Activated CD4-positive, alpha-beta T cell treated with anti-CD3 and anti-CD28 coated beads, Interleukin-2, Interleukin-6, amounts not matched to agents 100 ng/mL and 50 ng/mL, durations not matched to agents 16 hours and 8 hours (primary cell): Measurements from ENCODE around the gene AFAP1.

ENCODE experiments used
- DNase-seq: peaks from one replicate; pipeline ENCODE4 v3.0.0-alpha.2; 2020

Gene AFAP1

DNA sequence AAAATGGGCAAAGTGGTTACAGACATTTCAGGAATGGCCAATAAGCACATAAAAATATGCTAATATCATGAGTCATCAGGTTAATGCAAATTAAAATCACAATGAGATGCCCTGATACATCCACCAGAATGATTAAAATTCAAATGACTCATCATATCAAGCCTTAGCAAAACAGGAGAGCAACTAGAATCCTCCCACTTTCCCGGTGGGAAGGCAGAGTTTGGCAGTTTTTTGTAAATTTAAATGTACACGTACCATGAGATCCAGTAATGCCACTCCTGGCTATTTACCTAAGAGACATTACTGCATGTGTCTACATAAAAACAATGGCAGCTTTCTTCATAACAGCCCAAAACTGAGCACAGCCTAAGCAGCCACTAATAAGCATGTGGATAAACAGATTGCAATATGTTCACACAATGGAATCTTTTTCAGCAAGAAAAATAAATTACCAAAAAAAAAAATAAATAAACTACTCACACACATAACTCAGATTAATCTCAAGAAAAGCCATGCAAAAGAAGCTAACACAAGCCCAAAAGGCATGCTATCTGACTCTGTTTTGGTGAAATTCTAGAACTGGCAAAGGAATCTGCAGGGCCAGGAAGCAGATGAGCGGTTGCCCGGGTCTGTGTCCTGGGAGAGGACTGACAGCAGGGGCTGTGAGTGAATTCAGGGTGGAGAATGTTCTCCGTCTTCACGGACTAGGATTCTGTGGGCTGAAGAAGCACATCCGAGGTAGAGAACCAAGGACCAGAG, 48.8 kb downstream of the AFAP1 start:
- DNase-seq = no peak

DNA sequence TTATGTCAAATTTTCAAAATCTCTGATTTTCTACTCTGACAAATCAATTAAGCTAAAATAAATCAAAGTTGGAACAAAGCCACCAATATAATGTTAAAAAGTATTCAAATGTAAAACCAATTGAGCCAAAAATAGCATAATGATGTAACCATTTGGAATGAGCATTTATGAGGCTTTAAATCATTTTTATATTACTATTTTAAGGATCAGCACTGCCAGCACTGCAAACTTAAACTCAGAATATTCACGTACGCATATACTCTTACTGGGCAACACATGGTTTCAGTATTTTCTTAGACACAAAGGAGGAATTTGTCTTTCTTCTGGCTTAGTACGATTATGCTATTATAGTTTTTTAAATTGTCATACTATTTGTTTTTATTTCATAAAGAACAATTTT, 52.2 kb downstream of the AFAP1 start:
- no peak for DNase-seq

DNA sequence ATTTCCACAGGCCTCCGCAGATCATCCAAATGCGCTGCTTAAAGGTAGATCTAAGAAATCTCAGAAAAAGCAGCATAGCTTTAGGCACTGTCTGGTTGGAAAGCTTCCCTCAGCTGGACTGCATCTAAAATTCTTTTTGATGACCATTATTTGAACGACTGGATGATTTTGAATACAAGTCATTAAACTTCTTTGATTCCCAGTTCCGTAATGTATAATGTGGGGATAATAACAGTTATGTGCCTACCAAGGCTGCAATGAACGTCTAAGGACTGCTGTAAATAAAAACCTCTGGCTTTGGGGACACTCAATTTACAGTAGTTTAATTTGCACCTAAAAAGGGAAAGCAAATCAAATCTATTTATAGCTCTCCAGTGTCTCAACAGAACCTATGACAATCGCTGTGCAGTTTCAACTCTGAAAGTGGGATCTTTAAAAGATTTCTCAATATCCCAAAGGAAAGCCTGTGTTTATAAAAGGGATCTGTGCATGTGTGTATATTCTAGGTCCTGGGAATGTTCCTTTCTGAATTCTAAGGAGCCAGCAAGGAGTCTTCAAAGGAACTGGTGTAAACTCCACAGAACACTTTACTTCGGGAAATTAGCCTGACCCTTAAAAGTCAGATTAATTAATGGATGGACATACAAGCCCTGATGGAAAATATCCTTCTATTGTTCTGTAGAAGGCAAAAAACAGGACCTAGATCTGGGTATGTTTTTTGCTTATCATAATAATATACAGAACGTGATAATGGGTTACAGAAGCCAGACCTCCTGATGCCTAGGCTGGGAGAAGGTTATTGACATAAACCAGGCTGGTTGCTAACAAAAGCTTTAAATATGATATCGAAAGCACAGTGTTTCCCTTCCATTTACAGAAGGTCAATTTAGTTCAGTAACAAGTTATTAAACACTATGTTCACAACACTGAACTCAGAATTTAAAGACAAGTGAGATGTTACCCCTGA, 53.4 kb downstream of the AFAP1 start:
- no peak for DNase-seq

DNA sequence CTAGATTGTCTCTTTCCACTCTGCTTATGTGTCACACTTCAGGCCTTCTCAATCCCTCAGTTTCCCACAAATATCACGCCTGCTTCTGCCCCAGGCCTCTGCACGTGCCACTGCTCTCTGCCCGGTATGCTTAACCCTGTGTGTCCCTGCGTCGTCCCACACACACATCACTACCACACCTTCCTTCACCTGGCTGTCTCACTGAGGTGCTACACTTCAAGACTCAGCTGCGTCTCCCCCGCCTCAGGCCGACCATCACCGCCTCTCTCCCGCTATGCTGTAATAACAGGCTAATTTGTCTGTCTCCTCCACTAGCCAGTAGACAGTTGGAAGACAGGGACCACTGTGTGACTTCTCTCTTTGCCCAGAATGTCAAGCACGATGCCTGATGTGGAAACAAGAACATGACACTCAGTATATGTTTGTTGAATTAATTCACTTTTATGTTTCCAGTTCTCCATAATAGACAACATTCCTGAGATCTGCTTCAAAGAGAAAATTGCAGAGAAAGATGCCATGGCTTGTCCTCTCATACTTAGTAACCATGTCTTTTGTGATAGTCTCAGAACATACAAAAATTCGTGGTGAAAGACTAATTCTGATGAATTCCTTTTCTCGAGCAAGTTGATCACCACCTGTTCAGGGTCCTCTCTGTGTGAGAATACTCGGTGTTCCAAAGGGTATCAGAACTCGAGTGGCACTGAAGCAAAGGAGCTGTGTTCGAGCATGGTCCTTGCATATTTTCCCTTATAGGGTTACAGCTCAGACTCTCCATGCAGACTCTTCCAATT, 54.2 kb downstream of the AFAP1 start:
- DNase-seq = no peak

DNA sequence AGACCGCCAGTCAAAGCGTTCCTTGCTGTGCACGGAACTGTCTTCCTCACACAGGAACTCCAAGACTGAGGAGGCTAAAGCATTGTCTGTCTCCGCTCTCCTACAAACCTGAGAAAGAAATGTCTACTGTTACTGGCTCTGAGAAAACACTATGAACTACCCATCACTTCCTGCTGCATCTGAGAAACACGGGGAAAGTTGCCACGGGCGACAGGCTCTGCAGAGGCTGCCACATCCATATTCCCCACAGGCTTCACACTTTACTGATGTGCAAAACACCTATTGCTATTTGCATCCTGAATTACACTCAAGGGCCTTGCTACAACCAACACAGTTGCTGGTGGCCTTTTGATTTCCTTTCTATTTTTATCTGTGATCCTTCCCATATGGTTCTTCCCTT, 59.0 kb downstream of the AFAP1 start:
- DNase-seq = no peak

DNA sequence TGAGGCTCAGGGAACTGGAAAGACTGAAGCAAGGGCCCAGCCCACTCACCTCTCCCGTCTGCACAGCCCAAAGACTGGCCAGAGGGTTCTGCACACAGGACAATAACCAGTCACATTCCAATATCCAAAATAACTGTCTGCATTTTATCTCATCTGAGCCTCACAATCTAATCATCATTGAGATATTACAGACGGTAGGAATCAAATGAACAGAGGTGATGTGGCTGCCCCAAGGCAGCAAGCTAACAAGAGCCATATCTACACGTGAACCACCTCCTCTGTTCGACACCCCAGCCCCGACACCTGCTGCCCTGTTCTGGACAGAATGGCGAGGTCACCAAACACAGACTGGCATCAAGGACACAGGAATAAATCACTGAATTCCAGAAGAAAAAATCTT, 60.5 kb downstream of the AFAP1 start:
- DNase-seq = no peak

DNA sequence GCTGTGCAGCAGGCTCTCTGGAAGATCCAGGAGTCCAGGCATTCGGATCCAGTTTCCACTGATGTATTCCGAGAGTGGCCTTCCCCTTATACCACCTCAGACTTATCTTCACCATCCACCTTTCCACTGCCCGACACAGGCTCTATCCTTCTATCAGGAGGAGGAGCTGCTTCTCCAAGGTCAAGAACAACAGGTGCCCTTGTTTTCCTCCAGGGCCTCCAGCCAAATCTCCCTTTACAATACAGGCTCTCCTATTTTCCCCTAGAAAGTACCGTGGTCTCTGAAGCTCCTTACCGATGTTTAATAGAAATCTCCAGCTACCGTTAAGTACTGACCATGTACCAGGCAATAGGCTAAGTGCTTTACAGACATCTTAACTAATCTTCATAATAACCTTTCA, 61.3 kb downstream of the AFAP1 start:
- no peak for DNase-seq

DNA sequence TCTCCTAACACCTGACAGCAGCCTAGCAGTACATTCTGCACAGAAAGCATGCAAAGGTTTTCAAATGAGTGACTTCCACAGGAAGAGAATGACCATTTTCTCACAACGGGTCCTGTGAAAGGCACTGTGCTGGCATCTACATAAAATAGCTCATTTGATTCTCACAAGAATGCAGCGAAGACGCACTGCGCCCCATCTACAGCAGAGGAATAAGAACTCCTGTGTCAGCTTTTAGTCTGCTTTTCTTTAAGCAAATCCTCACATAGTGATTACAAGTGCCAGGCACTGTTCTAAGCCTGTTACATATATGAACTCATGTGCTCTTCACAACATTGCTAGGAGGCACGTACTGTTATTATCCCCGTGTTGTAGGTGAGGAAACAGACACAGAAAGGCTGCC, 62.5 kb downstream of the AFAP1 start:
- DNase-seq = no peak

DNA sequence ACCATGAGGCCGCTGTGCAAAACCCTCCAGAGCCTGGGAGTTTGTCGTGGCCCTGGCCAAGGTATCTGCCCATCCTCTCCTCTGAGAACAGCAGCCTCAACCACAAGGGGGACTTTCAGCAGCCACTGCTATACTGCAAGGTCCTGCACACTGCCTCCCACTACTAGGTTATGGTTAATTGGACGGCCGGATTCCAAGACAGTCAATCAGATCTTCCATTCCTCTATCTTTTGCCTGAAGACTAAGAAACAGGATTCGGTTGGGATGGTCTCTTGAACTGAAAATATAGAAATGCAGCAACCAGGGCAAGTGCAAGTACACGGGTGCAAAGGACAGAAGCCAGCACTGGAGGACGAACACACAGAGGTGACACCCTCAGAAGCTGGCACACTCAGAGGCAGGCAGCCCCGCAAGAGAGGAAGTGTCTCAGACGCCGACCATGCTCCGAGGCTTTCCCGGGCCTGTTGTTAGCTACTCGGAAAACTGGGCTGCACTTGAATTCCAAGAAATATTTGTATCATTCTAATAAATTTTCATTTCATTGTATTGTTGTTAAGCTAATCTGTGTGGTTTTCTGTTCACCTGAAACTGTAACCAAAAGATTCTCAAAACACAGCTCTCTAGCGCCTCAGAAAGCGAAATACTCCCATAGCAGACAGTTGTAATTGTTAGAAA, 63.3 kb downstream of the AFAP1 start:
- peak; percentile 52 for DNase-seq

DNA sequence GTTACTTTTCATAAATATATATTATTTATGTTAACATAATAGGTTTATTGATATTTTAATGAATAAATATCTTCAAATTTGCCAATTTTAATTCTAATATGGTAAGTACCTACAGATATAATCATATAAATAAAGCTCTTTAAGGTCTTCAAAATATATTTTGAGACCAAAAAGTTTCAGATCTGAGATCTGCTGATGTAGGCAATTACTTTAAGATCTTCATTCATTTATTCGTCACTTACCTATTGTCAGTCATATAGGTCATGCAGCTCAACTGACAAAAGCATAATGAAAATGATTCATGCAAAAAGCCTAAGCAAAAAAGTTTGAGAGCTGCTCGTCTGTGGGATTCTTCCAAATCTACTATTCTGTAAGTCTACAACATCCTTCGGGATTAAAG, 64.8 kb downstream of the AFAP1 start:
- DNase-seq = no peak

DNA sequence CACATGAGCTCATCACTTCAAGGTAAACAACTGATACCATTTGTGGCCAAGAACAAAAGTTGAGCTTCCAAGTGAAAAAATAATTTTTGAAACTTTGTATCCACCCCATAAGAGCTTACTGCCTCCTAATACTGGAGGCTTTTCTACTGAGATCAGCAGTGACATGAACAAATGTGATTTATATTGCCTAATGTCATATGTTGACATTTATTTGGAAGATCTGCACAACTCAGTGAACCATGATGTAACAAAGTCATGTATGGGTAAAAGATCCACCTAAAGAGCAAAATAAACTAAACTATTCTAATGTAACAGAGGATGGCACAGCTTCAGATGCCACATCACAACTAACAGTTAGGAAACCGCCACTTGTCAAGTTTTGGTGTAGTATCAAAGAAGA, 65.8 kb downstream of the AFAP1 start:
- DNase-seq = no peak

- DNase-seq = no peak
Measured at GRCh38 chr4:7872264-7872771, 67.3 kb downstream of the AFAP1 start.

DNA sequence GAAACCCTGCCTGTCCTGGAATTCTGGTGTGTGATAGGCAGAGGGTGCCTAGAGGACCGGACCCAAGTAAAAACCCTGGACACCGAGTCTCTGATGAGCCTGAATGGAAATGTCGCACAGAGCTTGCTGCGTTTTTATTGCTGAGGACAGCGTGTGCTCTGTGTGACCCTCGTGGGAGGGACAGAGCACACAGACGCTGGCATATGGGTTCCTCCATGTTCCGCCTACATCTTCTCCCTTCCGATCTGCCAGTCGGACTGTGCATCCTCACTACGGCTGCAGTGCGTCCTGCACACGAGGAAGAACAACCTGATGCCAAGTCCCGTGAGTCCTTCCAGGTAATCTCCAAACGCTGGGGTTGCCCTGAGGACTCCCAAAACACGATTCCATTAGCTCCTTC, 68.3 kb downstream of the AFAP1 start:
- no peak for DNase-seq

DNA sequence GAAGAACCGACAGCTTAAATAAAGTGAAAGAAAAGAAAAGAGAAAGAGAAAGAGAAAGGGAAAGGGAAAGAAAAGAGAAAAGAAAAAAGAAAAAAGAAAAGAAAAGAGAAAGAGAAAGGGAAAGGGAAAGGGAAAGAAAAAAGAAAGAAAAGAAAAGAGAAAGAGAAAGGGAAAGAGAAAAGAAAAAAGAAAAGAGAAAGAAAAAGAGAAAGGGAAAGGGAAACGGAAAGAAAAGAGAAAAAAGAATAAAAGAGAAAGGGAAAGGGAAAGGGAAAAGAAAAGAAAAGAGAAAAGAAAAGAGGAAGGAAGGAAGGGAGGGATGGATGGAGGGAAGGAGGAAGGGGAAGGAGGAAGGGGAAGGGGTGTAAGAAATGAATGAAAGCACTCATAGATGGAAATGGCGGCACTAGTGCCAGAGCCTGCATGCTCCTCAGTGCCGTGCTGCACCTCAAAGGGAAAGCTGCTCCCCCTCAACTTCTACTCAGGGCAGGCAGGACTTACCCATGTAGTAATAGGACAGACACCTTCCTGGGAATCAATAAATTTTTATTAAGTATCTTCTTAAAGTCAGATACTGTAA, 70.7 kb downstream of the AFAP1 start:
- DNase-seq = no peak

GRCh38 chr4:7868436-7868775, 71.3 kb downstream of the AFAP1 start:
- no peak for DNase-seq

DNA sequence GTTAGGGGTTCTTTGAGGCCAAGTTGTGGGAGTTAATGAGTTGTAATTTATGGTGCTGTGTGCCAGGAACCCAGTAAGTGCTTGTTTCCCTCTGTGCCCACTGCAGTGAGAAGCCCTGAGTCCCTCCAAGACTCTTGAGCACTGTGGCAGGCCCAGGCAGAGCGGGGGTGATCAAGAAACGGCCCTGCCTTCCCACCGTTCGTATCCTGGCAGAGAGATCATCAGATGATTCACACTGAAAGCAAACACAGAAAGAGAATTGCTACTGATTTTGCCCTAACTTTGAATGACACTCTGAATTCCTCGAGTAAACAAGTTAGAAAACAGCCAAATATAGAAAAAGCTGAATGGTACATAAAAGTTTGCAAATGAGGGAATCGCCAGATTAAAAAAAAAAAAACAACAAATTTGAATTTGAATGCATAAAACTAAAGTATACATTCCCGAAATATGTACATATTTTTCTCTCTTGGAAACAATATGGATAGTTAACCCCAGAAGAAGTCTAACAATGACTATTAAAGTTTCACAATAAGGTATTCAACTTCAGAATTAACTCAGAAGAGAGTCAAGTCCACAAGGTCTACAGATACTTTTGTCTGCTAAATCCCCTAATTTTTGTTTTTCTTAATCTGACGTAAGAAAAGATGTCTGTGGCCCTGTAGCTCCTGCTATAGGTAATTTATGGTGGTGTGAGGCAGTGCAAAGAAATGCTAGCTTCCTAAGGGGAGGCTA, 71.8 kb downstream of the AFAP1 start:
- DNase-seq = peak; percentile 71

DNA sequence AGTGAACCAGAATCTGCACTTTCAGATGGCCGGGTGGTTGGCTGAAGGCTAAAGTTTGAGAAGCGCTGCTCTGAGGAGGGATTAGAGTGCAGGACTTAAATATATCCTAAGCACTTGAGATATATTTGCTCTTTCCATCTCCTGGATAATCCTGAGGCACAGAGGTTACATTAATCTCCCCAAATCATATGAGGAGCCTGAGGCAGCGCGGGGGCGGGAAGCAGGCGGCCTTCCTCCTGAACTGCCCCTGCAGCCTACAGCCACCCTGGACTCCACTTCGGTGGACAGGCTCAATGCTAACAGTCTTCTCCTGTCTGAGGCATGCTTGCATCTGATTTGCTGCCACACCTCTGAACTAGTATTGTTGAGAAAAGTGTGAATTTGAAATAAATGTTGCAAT, 72.5 kb downstream of the AFAP1 start:
- no peak for DNase-seq

DNA sequence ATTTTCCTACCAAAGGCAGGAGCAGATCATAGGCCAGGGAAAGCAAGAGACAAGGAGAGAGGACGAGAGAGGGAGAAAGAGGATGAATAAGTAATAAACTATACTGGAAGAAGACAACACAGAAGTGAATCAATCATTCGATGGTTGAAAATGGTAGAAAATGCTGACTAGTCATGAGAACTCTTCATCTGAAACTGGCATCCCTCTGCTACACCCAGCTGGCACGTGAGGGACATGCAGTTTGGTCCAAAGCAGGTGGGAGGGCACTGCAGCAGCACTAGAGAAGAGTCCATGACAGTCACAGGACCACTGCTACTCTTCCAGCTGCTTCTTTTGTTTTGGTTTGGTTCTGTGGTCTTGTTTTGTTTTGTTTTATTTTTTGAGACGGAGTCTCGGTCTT, 74.1 kb downstream of the AFAP1 start:
- no peak for DNase-seq

GRCh38 chr4:7864685-7865084, 75.0 kb downstream of the AFAP1 start:
- no peak for DNase-seq

DNA sequence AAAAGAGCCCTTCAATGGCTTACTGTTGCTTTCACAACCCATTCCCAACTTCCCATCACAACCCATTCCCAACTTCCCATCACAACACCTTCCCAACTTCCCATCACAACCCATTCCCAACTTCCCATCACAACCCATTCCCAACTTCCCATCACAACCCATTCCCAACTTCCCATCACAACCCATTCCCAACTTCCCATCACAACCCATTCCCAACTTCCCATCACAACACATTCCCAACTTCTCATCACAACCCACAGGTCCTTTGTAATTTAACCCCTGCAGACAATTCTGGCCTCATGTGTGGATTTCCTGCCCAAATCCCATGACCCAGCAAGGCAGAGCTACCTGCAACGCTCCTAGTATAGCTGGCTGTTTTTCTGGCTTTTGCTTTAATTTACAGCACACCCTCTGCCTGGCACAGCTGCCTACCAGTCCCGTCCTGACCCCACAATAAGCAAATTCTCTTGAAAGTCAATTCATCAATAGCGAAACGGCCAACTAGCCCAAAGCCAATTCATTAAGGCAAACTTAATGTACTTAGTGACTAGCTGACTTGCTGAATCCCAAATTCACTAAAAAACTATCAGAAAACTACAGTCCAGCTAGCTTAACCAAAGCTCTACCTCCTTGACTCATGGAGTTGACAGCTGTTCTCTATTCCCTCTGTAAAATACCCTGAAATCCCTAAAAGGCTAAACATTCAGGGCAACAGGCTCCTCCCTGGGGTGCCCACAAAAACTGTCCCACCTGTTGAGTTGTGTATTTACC, 75.6 kb downstream of the AFAP1 start:
- DNase-seq = peak; percentile 38
